Right lobe of liver (tissue), 4 donors: ENCODE results near the gene LDB3.

Experiments used
- CTCF ChIP-seq, 4 donors: fragments of 200-600 bp in 3 of 4; fragments of 450-650 bp in 1 of 4; IDR thresholded peaks; one replicate each; pipeline versions ENCODE4 v1.5.1 to v1.8.0; 2016 to 2022; ENCODE audit warnings: antibody characterized with exemption in 4 of 4, mild to moderate bottlenecking in 2 of 4
- POLR2A ChIP-seq: fragments of 450-650 bp; IDR thresholded peaks from one replicate; pipeline ENCODE4 v1.6.1; 2017; ENCODE audit warnings: antibody characterized with exemption, mild to moderate bottlenecking
- donor health status: DM: no; HTN: no; CAD: no.
- donor health status: DM: no; HTN: no; CAD: no.
- donor health status: DM: no; HTN: yes; CAD: no.

DNA sequence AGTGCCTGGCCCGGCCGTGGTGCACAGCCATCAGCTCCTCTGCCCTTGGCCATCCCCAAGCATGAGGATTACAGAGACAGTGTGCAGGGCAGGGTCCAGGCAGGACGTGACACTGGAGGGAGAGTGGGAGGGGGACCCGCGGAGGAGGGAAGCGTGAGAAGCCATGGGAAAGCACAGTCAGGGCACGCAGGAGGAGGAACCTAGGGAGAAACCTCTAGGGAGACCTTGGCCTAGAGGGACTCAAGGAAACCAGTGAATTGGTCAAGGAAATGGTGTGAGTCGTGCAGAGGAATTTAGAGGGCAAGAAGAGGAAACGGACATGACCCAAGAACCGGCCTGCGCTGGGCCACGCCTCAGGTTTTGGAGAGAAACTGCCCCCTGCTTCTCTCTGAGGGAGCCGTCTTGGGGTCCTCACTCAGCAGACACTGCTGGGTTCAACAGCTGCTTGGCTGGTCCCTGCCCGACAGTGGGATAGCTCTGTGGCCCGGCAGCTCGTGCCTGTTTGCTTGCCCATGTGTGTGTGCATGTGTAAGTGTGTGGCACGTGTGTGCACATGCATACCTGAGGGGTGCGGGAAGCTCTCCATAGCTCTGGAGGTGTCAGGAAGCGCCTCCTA, 10.8 kb upstream of the LDB3 start:
- TF ChIP-seq CTCF (IDR thresholded peaks at IDR 0.05) (no peak), POLR2A (no peak)
